Measurements from ENCODE around the gene ADGRG6.

- TF ChIP-seq POLR2A (IDR thresholded peaks at IDR 0.05; ENCODE audit: low read depth, low read length) (no peak), TAF1 (IDR thresholded peaks at IDR 0.05; ENCODE audit: low read depth, low read length) (no peak), POU2F2 (IDR thresholded peaks at IDR 0.05; ENCODE audit: low read depth, low read length) (no peak), POLR2AphosphoS5 (IDR thresholded peaks at IDR 0.05; ENCODE audit: low read depth, low read length) (no peak)
These were observed 74.3 kb downstream of the ADGRG6 start for GRCh38 chr6:142376115-142376514.
